GM21723 (cell line): ENCODE data around the gene SNN.

ENCODE experiments used
- ATAC-seq: cut with Tn5 transposase; IDR thresholded peaks from one replicate; pipeline ENCODE4 v1.9.1; 2021; ENCODE audit warnings: mild to moderate bottlenecking, moderate library complexity; ENCODE audit not compliant: unreplicated experiment

The SNN gene

DNA sequence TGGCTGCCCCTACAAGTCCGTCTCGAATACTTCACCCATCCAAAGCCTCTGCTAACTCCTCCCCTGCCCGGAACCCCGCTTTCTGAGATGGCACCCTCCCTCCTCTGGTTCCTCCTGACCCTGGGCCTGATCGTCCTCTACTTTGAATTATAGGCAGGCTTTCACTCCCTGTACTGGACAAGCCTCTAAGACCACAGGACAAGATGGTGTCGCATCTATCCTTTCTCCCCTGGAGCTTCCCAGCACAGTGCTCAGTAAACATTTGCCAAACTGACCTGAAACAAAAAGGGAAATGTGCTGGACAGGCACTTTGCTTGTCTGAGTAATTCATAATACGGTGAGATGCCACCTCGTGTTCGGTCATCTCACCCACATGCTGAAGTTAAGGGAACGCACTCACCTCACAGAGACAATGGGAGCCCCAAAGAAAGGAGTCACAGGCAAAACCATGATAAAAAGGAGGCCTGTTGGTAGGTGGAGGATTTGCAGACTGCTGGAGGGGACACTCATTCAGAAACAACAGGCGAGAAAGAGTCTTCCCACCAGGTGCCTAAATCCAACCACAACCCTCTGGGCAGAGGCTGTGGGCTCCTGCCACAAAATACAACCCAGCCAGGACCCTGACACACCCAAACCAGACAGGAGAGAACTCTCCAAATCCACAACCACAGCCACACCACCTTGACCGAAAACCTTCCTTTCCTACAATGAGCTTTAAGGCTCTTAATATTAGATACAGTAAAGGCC is 28.2 kb downstream of the SNN start:
- ATAC-seq: no peak

- no peak for ATAC-seq
Measured at GRCh38 chr16:11697319-11697718, 29.1 kb downstream of the SNN start.

DNA sequence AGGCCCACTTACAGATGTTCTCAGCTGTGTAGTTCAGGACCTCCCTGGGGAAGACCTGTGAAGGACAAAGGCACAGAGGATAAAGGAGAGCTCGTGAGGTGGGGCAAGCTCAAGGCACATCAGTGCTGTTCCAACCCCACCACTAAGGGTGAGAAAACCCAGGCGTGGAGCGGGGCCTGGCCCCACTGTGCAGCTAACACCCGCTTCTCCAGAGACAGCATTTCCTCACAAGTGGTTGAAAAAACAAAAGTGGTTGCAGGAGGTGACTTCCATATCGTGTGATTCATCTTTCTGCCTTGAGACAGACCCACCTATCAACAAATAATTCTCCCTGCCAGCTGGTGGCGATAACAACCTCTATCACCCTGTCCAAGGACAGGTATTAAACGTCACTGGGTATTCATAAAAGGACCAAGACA is 30.0 kb downstream of the SNN start:
- ATAC-seq: no peak

DNA sequence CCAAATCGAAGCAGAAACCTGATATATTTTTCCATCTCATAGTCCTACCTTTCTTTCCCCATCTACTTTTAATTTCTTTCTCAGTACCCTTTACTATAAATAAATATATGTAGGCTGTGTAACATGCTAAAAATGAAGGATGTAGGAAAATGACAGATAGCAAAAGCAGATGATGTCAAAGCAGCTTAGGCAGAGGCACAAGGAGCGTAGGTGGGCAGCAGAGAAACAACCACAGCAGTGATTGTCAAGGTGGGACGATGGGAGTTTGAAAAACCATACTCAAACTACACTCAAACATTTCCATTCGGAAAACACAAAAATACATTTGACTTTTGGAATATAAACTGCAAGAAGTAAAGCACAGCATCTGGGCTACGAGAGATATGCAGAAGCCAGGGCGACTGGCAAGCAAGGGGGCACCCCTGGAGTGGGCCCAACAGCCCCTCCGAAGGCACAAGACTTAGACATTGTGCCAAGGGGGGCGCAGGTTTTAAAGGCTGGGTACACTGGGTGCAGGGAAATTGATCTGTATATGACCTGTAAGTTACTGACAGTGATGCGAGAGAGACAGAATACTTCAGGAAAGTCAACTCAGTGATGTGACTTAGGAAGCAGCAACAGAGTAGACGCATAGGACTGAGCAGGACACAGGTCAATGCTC is 31.1 kb downstream of the SNN start:
- no peak for ATAC-seq

DNA sequence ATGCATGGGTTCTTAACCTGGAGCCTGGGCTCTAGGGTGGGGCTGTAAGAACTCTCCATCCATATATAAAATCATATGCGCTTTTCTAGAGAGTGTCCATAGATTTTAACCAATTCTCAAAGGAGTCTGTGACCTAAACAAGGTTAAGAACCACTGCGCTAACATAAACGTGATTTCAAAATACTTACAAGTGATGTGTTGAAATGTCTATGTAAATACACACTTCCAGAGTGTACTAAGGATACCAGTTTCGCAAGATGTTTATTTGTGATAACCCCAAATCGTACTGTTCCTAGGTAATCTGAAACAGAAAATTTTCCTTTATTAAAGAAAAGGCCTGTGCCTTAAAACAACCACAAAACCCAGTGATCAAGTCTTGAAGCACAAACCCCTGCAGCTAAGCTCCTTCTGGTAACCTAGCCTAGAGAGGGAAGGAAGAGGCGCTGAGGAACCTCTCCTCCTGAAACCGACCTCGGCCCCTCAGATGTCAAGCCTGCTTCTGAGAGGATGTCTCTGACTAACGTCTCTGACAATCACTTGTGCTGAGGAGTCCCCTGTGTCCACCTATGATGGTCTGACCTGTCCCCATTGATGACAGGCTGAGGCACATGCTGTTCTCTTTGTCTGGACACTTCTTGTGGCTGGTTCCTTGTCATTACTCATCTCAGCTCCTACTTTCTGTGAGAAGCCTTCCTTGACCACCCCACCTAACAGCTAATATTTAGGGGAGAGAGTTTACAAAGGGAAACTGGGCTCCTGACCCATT is 32.2 kb downstream of the SNN start:
- ATAC-seq: no peak

DNA sequence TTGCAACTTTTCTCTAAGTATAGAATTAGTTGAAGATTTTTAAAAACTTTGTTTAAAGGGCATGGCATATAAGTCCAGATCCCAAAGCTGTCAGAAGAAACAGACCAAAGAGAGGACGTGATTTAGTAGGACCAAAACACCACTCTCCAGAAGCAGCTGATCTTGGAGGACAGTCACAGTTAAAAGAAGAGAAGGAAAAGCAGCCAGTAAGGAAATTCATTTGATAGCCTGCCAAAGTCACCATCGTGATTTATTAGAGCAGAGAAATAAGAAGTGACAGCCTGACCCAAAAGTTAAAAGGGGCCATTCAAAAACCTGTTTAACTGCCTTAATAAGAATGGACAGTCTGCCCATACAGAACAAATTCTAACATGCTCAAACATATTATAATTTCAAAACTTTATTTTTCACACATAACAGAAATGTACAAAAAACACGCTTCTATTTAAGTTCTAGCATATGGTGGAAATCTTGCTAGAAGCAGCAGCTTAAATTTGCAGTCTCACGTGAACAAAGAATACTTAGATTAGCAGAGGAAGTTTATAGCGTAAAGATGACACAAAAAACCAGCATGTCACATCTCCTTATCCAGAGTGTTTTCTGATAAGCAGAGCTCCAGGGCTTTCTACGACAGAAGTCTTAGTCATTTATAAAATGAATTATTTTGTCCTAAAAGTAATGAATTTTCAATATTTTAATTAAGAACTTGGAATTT is 37.2 kb downstream of the SNN start:
- ATAC-seq: no peak

- ATAC-seq: no peak
Measured at GRCh38 chr16:11706180-11706742, 38.0 kb downstream of the SNN start.

DNA sequence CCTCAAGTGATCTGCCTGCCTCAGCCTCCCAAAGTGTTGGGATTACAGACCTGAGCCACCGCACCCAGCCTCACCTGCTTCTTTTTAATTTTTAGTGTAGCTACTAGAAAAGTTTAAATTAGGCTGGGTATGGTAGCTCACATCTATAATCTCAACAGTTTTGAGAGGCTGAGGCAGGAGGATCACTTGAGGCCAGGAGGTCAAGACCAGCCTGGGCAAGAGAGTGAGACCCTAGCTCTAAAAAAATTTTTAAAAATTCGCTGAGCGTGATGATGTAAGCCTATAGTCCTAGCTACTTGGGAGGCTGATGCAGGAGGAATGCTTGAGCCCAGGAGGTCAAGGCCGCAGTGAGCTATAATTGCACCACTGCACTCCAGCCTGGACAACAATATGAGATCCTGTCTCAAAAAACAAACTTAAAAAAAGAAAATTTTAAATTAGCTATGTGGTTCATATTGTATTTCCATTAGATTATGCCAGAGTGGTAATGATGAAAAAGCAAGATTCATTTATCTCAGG is 39.5 kb downstream of the SNN start:
- no peak for ATAC-seq

- no peak for ATAC-seq
Measured at GRCh38 chr16:11708421-11708820, 40.2 kb downstream of the SNN start.

DNA sequence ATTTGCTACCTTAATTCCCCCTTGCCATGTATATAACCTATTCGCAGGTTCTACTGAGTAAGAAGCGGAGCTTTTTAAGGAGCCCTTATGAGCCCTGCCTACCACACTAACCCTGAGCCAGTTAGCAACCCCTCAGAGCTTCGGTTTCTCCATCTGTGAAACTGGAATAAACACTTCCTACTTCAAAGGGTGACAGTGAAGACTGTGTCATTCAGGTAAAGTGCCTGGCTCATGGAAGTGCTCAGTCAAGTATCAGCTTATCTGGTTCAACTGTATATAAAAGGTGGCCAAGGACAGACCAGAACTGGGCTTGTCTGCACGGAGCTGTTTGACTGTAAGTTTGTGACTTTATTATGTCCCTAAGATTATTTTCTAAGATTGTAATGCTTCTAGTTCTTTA is 43.4 kb downstream of the SNN start:
- no peak for ATAC-seq

- no peak for ATAC-seq
Measured at GRCh38 chr16:11712122-11712521, 43.9 kb downstream of the SNN start.

GRCh38 chr16:11715246-11715947 is 47.1 kb downstream of the SNN start:
- no peak for ATAC-seq

GRCh38 chr16:11716336-11716735 is 48.1 kb downstream of the SNN start:
- no peak for ATAC-seq

- no peak for ATAC-seq
Measured at GRCh38 chr16:11717811-11718210, 49.6 kb downstream of the SNN start.

GRCh38 chr16:11719171-11719570 is 50.9 kb downstream of the SNN start:
- ATAC-seq: no peak

GRCh38 chr16:11719762-11720161 is 51.5 kb downstream of the SNN start:
- no peak for ATAC-seq

- ATAC-seq: no peak
Measured at GRCh38 chr16:11721781-11722467, 53.7 kb downstream of the SNN start.

DNA sequence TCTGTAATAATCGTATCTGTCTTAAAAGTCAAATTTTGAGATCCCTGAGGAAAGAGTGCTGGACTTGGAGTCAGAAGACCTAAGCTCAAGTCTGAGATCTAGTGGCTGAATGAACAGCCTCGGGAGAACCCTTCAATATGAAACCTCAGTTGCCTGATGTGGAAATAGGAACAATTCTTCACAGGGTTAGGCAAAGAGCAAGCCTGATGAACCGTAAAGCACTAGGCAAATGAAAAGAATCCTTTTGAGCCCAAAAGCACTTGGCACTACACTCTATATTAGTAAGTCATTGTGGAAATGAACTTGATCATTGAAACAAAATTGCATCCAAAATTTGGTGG is 54.2 kb downstream of the SNN start:
- no peak for ATAC-seq

GRCh38 chr16:11725457-11725856 is 57.2 kb downstream of the SNN start:
- ATAC-seq: no peak

GRCh38 chr16:11726008-11726407 is 57.8 kb downstream of the SNN start:
- no peak for ATAC-seq
